HG02970 (cell line): ENCODE data around the gene LSM14A.

Experiments used
- ATAC-seq: cut with Tn5 transposase; IDR thresholded peaks from one replicate; pipeline ENCODE4 v1.9.1; 2021; ENCODE audit warnings: mild to moderate bottlenecking, moderate library complexity, moderate number of reproducible peaks; ENCODE audit not compliant: unreplicated experiment, low FRiP score

The LSM14A gene

DNA sequence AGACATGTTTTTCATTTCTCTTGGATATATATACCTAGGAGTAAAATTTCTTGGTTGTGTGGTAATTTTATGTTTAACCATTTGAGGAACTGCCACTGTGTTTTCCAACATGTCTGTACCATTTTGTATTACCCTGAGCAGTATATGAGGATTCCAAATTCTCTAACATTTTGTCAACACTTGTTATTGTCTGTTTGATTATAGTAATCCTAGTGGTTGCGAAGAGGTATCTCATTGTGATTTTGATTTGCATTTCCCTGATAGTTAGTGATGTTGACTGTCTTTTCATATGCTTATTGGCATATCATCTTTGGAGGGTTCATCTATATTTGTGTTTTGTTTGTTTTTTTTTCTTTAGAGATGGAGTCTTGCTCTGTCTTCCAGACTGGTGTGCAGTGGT lies 103.4 kb downstream of the LSM14A start:
- ATAC-seq = no peak

DNA sequence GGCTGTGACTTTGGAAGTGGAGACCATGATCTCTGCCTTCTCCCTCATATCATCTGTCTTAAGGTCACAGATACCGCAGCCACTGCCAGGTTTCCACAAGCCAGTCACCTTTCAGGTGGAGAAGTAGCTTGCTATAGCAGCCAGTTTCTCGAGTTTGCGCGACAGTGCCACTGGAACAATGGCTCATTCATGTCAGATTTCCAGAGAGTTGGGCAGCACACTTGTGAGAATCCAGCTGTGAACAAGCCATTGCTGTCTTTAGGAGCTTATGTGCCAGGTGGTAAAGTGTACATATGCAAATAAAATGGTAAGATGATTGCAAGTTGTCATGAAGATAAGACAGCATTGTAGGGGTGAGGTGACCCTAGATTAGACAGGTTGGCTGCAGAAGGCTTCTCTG lies 104.3 kb downstream of the LSM14A start:
- no peak for ATAC-seq

DNA sequence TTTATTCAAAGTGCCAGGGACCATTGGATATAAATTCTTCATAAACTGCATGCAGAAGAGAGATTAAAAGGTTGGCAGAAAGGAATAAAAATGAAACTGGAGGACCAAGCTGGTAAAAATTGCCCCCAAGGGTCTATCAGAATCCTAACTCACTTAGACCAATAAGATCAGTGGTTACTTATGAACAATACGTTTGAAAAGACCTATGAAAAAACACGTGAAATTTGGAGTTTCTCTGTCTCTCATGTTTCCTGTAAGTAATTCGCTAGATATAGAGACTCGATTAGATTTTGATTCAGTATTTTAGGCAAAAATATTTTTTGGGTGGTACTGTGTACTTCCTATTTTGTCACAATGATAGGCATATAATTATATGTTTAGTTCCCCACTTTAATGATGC lies 104.9 kb downstream of the LSM14A start:
- no peak for ATAC-seq

DNA sequence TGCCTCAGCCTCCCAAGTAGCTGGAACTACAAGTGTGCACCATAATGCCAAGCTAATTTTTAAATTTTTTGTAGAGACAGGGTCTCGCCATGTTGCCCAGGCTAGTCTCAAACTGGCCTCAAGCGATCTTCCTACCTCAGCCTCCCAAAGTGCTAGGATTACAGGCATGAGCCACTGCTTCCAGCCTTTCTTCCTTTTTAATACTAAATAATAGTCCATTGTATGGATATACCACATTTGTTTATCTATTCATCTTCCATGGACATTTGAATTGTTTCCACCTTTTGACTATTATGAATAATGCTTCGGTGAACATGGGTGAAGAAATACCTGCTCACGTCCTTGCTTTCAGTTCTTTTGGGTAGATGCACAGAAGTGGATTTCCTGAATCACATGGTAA lies 106.5 kb downstream of the LSM14A start:
- no peak for ATAC-seq
